T-helper 1 cell (primary cell): ENCODE data around the gene GRAMD1A.
A peak's percentile ranks its signal among the peaks of the same experiment; 100 is the strongest.
"Not testable (repeated sequence)": the region's sequence is repeated elsewhere in the genome, so short reads cannot be mapped to it uniquely, and the experiment has no call there.

Experiments
- DNase-seq, 5 donors: peaks; one replicate each; pipeline ENCODE4 v3.0.0-alpha.2; 2012 to 2020
- total RNA-seq, 4 donors: gene quantifications; one replicate each; lab custom pipeline; 2026; lab: John Stamatoyannopoulos, UW

GRAMD1A gene
- total RNA-seq = 107 to 126 (median 108) reads per million in 4 donors

DNA sequence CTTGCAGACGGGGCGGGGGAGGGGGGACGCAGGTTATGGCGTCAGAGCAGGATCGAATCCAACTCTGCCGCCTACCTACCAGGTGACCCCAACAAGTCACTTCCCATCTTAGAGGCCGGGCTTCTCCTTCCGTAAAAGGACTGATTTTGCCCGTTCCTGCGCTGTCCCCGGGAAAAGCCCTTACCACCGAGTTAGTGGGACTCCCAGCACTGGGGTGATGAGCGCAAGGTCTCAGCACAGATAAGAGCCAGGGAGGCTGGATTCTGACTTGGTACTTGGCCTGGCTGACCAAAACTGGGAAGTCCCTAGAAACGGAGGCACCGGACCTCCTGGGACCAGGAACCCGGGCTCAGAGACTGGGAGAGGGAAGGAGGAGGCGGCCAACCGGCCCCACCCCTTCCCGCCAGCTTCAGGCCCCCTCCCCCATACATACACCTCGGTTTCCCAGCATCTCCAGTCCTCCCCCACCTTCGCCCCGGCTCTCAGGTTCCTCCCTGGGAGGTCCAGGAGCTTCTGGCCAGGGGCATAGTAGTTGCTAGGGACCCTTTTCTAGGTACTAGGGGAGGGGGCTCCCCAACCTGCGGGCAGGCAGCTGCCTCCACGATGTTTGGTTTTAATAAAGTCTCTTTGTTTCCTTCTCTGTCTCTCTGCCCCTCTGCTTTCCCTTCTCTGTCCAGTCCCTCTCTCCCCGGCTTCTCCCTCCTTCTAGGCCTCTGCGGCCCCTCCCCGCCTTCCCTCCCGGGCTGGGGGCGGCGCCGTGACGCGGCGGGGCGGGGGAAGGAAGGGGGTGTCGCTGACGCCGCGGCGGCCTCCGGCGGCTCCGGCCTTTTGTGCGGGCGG lies at the start of gene GRAMD1A:
Gene GRAMD1A, plus strand, starts transcription at position 826 of the 840 bp plus-strand sequence. CDS start 156 bp downstream, outside the sequence.
- peak; percentile 42 to 76 (median 46) for DNase-seq

DNA sequence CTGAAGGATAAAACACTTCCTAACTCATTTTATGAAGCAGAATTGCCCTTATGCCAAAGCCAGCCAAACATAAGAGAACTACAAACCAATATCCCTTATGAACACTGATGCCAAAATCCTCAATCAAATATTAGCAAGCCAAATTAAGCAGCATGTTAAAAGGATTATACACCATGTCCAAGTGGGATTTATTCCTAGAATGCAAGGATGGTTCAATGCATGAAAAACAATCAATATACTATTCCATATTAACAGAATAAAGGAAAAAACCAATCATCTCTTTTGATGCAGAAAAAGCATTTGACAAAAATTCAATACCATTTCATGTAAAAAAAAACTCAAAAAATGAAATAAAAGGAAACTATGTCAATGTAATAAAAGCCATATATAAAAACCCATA lies 47.0 kb upstream of the GRAMD1A start:
- no peak for DNase-seq

DNA sequence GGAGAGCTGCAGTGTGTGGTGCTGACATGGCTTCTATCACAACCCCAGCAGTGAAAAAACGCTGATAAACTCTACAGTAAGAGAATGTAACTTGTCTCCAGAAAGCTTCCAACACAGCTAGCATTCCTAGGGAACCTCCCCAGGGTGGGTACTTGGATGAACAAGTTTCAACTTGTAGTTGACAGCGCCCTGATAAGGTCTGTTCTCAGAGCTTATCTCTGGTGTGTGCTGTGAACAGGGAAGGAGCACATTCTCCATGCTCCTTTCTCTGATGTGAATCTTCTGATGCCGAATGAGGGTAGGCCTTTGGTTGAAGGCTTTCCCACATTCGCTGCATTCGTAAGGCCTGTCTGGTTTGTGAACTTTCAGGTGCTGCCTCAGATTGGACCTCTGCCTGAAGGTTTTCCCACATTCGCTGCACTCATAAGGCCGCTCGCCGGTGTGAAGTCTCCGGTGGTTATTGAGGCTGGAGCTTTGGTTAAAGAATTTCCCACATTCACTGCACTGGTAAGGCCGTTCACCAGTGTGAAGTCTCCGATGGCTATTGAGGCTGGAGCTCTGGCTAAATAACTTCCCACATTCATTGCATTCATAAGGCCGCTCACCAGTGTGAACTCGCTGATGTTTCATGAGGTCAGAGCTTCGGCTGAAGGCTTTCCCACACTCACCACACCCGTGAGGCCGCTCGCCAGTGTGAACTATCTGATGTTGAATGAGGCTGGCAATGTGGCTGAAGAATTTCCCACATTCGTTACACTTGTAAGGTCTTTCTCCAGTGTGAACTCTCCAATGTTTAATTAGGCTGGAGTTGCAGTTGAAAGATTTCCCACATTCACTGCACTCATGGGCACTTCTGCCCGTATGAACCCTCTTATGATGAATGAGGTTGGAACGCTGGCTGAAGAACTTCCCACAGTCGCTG lies 42.0 kb upstream of the GRAMD1A start:
- DNase-seq = no peak

DNA sequence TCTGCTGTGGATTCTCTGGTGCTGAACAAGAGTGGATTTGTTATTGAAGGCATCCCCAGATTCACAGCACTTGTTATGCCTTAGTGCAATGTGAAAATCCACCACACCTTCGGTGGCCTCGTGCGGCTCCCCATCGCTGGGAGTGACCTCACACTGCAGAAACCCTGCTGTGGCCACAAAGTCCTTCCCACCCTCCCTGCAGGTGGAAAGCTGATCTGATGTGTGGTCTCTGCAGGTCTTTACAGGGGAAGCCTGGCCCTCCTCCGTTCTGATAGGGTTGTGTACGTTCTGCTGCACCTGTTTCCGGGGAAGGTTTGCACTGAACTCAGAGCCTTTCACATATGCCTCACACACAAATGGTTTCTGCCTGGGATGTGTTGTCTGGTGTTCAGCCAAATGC lies 41.1 kb upstream of the GRAMD1A start:
- DNase-seq = no peak

DNA sequence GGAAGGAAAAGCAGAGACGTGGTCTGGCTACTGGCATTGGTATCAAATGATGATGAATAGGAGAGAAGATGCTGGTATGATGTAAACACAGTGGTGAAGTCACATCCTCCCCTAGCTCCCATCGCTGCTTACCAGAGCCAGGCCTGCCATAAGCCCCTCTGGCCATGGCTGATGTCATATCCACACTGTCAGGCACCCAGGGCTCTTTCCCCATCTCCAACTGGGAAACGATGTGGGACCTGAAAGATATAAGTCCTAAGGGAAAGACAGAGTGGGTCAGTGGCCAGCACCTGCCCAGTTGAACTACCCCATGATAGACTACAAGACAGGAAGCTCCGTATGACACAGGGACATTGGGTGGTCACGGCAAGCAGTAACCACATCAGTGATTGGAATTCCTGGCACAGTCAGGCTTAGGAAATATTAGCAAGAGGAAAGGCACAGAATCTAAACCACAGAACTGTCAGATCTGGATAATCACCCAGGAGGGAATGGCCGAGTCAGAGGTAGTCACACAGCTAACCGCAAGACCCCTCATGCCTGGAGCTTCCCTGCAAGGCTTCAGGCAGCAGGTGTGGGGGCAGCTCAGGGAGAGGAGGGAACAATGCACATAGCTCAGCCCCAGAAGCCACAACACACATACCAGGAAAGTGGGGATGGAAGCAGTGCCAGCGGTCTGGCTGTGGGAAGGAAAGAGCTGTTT lies 39.9 kb upstream of the GRAMD1A start:
- DNase-seq = no peak

DNA sequence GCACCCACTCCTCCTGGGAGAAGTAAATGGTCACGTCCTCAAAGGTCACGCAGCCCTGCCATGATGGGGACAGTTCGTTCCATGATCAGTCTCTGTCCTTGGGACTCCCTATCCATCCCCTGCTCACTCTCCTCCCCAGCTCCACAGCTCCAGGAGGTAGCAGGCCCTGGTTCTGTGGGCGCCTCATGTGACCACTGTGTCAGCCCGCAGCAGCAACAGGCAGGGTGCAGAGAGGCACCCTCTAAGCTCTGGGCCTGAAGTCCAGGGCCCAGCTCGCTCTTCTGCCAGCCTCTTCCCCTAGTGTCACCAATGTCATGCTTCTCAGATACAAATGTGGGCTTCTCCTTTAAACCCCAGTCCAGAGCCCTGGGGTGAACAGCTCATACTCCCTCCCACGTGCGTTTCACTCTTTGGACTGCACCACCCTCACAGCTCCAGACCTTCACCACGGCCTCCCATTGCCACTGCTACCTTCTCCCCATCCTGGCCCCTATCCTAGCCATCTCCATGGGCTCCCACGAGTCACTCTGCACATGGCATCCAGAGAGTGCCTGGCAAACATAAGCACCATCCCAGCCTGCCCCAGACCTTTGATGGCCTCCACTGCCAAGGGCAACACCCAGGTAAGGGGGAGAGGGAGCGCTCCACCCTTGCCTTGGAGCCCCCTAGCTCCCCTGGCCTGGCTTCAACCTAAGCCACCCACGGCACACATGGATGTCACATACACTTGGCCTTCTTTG lies 39.0 kb upstream of the GRAMD1A start:
- no peak for DNase-seq

DNA sequence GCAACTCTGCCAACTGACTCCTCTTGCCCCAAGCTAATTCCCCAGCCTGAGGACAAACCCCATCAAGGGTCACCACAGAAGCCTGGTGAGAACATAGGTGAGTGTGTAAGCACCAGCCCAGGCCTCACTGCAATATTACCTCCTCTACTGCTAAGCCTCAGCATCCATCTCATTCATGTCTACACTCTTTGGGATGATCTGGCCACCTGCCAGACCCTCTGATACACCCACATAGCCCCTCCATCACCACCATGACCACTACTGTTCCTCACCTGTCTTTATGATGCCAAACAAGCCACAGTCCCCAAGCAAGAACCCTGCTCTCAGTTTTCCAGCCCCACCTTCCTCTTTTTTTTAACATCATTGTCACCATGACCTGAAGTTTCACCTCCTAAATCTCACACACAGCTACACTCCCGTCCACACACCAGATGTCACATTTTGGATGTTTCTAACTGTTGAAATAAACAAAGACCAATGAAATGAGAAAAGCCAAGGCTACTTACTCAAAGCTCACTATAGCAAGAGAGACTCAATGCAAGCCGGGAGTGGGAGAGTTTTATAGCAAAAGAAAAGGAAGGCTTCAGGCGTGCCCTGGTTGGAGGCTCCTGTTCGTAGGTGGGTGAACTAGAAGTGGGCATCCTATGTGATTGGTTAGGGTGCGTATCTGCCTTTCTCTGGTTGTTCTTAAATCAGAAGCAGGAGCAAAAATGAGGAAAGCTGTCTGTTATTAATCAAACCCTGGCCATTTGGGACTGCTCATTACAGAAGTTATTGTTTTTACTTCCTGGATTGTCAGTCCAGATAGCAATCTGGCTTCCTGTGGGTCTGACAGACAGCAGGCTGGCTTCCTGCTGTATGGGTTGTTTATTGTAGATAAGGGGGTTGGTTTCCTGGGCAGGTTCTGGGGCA lies 38.1 kb upstream of the GRAMD1A start:
- DNase-seq = peak in 1 of 5 donors; percentile 72

DNA sequence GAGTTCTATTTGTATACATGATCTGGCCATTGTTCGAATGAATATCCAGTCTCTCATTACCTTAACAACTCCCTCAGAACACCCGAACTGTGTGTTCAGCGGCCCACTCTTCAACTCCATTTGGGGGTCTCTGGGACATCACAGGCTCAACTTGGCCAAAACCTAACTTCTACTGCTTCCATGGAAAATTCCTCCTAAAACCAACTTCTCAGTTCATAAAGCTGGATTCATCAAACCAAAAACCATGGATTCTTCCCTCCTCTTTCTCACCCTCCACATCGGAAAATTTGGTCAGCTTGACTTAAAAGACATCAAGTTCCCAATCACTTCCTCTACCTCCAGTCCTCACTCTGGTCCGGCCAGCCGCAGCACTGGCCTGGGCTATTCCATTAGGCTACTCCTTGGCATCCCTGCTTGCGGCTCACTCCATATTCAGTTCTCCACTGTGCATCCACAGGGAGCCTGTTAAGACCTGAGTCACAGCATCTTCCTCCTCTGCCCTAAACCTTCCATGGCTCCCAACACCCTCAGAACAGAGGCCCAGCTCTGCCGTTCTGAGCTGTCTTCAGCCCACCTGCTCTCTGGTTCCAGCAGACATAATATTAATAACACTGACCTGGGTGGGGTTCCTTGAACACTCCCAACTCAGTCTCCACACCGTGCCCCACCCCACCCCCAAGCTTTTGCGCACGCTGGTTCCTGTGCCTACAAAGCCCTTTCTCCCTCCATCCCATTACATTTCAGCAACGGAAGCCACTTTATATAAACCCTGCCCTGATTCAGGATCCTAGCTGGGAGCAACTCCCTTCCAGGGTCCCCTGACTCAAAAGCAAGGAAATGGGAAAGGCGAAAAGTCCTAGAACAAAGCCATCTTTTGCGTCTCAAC lies 37.2 kb upstream of the GRAMD1A start:
- DNase-seq = no peak

DNA sequence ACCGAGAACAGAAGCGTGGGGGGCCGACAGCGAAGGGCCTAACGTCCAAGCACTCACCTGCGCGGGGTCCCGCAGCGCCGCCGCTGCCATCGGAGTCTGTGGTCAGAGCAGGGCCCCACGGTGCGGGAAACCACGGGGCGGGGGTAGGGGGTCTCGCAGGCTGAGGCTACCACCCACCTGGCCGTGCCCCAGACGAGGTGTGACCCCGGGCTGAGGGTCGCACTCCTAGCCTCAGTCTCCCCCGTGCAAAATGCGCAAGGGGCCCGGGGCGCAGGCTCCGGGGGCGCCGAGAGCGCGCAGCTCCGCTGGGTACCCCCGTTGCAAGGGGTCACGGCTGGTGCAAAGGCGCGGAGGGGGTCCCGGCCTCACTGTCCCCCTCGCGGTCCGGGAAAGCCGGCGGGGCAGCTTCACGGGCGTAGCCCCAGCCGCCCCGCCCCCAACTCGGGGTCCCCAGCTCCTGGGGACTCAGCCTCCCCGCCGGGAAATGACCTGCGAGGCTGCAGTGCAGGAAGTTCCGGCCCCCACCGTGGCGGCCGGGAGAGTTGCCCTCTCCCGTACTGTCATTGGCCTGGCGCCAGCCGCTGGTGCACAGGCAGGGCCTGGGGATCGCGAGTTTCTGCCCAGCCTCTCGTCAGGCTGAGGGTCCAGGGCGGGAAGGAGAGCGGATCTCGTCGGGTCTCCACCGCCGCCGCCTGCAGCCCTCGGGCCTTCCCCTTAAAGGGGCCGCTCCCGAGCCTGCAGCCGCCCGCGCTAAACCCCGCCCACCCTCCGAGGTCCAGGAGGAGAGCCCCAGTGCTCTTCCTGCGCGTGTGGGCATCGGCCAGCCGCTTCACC lies 36.3 kb upstream of the GRAMD1A start, which contains the start of gene ZNF792:
Gene ZNF792, minus strand, starts transcription at position 657 of the 834 bp plus-strand sequence. Its CDS starts 567 bp downstream, at position 90.
- DNase-seq = peak in 4 of 5 donors; percentile 16 to 56 (median 32)

DNA sequence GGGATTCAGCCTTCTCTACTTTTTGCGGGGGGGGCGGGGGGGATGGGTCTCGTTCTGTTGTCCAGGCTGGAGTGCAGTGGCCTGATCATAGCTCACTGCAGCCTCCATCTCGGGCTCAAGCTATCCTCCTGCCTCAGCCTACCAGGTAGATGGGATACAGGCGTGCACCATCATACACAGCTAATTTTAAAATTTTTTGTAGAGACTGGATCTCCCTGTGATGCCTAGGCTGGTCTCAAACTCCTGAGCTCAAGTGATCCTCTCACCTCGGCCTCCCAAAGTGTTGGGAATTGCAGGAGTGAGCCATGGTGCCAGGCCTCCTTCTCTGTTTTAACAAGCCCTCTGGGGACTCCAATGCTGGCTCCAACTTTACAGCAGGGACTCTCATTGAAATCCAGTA lies 35.5 kb upstream of the GRAMD1A start:
- DNase-seq = no peak

DNA sequence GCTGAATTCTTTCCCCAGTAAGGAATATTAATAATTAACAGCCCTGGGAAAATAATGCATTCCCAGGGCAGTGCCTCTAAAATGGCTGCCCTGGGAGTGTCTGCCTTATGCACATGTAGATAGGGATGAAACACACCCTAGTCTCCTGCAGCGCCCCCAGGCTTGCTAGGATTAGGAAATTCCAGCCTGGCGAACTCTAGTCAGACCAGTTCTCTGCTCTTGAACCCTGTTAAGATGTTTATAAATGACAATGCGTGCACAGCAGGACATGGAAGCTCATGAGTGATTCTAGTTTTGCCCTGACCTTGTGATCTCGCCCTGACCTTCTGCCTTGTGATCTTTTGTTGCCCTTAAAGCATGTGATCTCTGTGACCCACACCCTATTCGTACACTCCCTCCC lies 34.6 kb upstream of the GRAMD1A start:
- DNase-seq = not testable (repeated sequence)

DNA sequence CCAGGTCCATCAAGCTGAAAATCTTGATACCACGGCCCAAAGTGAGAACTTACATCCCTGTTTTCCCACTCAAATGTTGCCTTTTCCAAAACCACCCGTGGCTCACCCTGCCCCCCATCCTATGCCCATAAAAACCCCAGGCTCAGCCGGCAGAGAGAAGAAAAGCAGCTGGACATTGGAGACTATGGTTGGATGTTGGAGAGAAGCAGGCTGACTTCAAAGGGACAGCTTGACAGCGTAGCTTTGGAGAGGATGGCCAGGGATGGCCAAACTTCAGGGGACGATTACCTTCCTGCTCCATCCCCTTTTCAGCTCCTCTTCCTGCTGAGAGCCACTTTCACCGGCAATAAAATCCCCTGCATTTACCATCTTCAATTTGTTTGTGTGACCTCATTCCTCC lies 32.6 kb upstream of the GRAMD1A start:
- no peak for DNase-seq

DNA sequence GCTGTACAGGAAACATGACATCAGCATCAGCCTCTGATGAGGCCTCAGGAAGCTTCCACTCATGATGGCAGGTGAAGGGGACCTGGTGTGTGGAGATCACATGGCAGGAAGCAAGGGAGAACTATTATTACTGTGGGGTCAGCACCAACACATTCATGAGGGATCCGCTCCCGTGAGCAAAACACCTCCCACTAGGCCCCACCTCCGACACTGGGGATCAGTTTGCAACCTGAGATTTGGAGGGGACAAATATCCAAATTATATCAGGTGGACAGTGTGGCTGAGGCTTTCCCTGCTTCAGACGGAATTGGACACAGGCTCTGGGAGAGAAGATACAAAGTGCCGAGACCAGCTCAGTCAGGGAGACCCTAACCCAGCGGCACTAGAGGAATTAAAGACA lies 30.4 kb upstream of the GRAMD1A start:
- DNase-seq = no peak

DNA sequence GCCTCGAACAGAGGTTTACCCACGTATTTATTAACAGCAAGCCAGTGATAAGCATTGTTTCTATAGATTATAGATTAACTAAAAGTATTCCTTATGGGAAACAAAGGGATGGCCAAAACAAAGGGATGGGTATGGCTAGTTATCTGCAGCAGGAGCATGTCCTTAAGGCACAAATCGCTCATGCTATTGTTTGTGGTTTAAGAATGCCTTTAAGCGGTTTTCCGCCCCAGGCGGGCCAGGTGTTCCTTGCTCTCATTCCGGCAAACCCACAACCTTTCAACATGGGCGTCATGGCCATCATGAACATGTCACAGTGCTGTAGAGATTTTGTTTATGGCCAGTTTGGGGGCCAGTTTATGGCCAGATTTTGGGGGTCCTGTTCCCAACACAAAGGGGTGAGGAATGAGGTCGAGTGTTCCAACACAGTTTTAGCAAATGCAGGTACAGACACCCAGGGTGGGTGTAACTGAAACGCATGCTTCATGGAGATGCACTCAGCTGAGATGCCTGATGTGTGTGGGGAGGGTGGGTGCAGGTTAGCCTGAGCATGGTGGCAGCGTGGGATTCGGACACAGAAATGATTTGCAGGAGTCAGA lies 29.8 kb upstream of the GRAMD1A start:
- not testable (repeated sequence) for DNase-seq

DNA sequence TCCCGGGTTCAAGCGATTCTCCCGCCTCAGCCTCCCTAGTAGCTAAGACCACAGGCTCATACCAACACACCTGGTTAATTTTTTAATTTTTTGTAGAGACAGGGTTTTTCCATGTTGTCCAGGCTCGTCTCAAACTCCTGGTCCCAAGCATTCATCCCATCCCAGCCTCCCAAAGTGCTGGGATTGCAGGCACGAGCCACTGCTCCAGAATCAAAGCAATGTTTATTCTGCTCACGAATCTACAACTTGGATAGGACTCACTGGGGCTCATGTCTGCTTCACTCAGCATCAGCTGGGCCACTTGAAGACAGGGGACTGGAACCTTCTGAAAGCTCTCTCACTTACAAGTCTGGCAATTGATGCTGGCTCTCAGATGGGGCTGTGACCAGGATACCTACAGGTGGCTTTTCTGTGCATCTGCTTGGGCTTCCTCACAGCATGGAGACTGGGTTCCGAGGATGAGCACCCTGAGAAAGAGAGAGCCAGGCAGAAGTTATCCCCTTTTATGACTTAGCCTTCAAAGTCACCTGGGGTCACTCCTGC lies 27.9 kb upstream of the GRAMD1A start:
- no peak for DNase-seq

DNA sequence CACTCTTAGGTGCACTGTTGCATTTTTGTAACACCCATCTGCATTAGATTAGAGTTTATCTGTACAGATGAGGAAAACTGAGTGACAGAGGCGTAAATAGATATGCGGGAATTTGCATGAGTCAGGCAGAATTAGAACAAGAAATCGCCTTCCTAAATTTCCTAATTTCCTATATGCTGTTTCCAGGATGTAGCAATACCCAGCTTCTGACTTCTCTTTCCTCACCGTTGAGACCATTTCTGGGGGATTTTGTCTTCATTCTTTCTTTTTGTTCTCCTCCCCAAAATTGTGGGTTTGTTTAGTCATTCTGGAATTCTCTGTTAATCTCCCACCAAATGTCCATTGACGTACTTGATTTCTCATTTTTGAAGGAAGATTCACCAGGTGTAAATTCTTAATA lies 25.5 kb upstream of the GRAMD1A start:
- DNase-seq = no peak

DNA sequence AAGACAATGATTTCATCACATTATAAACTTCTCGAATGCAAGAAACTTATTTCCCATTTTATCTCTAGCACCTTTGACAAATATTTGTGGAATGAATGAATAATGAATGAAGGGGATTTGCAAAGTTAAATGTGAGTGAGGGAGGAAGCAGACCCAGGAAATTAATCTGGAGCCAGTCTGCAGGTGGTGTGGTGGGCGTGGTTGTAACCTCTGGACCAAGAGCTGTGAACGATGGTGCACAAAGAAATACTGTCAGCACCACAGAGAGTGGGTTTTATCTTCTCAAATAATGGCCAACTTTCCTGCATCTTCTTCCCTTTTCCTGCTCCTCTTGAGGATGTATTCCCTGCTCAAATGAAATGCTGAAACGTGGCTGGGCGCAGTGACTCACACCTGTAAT lies 25.1 kb upstream of the GRAMD1A start:
- no peak for DNase-seq

DNA sequence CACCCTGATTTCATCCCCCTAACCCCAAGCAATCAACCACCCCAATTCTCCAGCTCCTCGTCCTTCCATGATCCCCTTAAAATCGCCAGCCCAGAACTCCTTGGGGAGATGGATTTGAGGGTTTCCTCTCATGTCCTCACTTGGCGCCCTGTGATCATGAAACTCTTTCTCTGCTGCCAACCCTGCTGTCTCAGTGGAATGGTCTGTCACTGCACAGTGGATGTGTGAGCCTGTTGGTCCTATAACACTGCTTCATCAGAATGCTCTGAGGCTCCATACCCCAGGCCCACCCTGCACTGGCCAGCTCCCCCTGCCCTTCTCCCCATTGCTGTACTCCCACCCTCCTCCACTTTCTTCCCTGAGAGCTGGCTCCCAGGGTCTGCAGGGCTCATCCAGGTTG lies 23.5 kb upstream of the GRAMD1A start:
- no peak for DNase-seq
